IPS DF 4.7 (cell line): ENCODE measurements around the gene MBD3L2.
"Not testable (repeated sequence)": the region's sequence is repeated elsewhere in the genome, so short reads cannot be mapped to it uniquely, and the experiment has no call there.

Experiments used
- DNase-seq: peaks from one replicate; pipeline ENCODE4 v3.0.0-alpha.2; 2013; ENCODE audit warnings: low spot score; ENCODE audit errors: extremely low read depth

MBD3L2 gene

DNA sequence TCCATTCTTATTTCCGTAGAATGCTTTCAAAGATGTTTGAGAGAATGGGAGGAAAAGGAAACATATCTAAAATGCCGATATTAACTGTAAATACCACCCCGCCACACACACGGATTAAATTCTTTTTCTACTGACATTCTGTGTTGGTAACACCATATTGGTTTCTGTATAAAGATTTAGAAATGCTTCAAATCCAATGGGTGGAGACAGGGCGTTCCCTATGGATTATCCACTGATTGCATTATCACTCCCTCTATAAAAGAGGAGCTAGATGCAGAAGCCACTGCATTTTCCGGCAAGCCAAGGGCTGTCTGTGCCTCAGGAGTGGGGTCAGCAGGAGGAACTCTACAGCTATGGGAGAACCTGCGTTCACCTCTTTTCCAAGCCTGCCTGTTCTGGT lies at the start of gene MBD3L2:
Gene MBD3L2 (plus strand): TSS at position 301 of the 400 bp plus-strand sequence. CDS start 53 bp downstream, at position 354.
- DNase-seq, result not testable (repeated sequence)

DNA sequence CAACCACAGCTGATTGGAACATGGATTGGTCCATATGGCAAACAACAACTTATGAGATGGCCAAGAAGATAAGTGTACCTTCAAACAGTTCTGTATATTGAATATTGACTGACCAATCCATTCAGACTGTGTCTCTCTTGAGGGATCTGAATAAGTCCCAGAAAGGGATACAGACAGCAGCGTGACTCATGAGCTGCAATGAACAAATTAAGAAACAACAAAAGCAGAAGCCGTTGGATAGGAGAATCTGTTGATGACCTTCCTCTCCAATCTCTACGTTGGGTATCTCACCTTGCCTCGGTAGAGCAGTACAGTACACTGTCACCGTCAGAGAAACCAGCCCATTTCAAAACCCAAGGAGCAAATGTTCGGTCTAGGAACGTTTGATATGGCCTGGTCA lies 49.2 kb upstream of the MBD3L2 start:
- no peak for DNase-seq

DNA sequence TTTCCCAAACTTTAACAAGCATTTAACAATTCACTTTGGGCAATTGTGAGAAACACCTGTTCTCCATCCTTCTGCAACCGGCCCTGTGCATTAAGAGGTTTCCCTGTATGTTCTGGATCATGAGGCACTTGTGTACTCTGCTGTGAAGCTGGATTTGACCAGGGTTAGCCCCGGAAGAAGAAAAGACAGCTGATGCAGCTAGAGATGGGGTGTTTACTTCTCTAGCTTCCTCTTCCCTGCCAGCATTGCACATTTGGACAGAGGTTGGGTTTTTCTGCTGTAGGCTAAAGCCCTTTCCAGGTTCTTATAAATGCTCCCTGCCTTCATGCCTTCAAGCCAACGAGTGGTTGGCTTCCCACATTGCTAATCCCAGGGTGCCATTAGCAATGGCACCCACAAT lies 48.8 kb upstream of the MBD3L2 start:
- DNase-seq, result no peak

DNA sequence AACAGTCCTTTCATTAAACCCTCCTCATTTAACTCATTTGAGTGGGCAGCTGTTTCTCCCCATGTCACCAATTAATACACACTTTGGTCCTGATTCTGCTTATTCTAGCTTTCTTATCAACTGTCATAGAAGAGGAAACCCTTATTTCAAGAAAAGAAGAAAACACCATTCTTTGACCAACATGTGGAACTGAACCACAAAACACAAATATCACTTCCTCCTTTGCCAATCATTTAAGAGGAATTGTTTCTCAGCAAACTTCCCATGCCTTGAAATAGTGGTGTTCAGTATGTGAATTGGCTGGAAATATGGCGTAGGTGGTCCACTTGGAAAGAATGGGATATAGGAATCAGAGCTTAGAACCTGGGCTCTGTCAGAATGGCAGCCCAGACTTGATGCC lies 48.3 kb upstream of the MBD3L2 start:
- no peak for DNase-seq

DNA sequence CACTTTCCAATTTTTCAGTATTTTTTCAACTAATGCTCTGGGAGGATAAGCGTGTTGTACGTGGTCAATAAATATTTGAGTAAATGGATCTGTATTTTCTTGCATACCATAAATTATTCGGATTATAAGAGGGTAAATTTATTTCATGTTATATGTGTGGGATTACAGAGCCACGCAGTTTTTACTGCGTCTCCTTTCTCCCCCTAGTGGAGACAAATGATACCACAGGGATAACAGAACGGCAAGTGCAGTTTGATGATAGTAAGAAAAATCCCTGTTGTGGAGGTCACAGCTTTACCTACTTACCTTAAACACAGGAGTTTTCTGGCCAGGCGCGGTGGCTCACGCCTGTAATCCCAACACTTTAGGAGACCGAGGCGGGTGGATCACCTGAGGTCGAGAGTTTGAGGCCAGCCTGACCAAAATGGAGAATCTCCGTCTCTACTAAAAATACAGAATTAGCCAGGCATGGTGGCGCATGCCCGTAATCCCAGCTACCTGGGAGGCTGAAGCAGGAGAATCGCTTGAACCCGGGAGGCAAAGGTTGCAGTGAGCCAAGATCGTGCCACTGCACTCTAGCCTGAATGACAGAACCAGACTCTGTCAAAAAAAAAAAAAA lies 44.7 kb upstream of the MBD3L2 start:
- DNase-seq, result no peak

DNA sequence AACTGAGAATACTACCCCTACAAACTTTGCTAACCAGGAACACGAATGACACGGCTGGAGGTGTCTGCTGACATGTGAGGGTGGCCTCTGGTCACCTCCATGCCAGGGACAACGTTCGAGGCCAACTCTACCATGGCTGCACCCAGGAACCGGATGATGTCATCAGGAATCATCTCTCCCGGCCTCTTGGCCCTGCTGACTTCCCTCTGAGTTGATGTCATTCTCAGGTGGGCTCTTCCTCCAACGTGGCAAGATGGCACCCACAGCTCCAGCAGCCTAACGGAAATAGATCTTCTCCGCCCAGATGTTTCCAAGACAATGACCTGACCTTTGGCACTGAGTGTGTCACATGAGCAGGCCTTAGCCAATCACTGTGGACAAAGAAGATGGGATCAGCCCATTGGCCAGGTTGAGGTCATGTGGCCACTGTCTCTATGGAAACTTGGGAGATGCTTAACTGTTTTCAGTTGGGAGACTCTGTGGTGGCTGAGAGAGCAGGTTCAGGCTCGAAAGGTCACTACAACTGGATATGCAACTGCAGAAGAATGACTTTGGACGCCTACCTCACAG lies 42.9 kb upstream of the MBD3L2 start:
- DNase-seq, result no peak

DNA sequence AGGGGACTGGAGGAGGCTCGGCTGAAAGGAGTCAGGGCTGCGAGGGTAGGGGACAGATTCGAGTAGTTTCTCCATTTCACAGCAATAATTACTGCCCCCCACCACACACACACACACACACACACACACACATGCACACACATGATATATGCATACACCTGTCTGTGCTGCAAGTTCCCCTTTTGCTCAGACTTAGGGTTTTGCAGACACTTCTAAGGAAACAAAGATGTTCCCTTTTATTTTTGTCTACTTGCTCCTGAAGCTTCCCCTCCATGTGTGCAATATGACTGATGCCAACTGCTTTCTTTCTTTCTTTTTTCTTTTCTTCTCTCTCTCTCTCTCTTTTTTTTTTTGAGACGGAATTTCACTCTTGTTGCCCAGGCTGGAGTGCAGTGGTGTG lies 41.3 kb upstream of the MBD3L2 start:
- DNase-seq, result no peak

DNA sequence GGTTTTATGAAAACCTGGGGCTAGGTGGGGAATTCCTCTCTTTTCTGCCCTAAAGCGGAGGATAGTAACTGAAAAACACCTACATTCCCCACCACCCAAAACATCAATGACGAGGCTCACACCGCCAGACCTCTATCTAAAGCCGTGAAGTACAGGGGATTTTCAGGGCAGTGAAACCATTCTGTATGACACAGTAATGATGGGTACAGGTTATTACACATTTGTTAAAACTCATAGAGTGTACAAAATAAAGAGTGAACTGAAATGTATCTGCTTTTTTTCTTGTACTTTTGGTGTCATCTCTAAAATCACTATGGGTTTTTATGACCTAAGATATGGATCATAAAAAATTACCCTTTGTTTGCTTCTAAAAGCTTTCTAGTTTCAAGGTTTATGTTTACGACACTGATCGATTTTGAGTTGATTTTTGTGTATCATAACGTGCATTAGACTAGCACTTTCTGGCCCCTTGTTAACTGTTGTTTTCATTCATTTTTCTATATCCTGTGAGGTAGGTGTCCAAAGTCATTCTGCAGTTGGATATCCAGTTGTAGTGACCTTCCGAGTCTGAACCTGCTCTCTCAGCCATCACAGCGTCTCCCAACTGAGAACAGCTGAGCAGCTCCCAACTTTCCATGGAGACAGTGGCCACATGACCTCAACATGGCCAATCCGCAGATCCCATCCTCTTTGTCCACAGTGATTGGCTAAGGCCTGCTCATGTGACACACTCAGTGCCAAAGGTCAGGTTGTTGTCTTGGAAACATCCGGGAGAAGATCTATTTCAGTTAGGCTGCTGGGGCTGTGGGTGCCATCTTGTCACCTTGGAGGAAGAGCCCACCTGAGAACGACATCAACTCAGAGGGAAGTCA lies 38.2 kb upstream of the MBD3L2 start:
- no peak for DNase-seq

DNA sequence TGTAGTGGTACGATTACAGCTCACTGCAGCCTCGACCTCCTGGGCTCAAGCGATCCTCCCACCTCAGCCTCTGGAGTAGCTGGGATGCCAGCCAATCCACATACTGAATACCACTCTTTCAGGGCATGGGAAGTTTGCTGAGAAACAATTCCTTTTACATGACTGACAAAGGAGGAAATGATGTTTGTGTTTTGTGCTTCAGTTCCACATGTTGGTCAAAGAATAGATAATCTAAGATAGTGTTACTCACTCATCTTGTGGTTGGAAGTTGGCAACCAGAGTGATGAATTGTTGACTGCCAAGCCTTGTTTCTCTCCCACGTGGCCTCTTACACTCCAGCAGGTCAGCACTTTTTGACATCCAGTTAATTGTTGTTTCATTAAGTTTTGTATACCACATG lies 35.4 kb upstream of the MBD3L2 start:
- DNase-seq, result no peak

DNA sequence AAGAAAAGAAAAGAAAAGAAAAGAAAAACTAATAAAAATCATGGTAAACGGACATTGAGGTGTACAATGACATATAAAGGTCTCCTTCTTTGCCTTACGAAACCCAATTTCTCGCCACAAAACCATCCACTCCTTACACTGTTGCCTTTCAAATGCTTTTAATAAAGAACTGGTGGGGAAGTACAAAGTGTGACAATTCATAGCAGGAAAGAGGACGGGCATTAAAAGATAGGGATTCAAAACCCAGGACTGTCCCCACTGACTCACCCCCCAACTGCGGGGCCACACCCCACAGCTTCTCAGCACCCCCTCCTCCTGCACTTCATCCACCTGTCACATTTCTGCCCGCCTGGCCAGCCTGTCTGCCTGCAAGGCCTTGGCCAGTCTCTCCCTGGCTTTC lies 30.3 kb upstream of the MBD3L2 start:
- DNase-seq, result no peak

DNA sequence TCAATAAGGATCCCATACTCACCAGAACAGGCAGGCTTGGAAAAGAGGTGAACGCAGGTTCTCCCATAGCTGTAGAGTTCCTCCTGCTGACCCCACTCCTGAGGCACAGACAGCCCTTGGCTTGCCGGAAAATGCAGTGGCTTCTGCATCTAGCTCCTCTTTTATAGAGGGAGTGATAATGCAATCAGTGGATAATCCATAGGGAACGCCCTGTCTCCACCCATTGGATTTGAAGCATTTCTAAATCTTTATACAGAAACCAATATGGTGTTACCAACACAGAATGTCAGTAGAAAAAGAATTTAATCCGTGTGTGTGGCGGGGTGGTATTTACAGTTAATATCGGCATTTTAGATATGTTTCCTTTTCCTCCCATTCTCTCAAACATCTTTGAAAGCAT lies 27.8 kb upstream of the MBD3L2 start, which contains the start of gene MBD3L2B:
Gene MBD3L2B (minus strand): TSS at position 101 of the 400 bp plus-strand sequence. CDS start 34 bp downstream, at position 67.
- not testable (repeated sequence) for DNase-seq

DNA sequence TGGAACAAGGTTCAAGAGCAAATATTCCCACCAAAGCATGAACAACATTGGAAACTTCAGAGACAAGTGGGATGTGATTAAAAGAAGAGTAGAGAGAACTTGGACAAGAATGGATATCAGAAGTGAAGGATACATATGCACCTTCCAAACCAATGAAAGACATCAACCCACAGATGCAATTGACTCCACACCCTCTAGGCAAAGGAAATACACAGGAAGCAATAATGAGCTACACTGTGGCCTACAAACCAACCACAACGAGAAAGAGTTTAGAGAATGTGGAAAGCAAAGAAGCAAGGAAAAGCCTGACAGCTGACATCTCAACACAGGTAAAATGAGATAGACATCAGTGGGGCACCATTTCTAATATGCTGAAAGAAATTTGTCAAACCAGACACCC lies 20.3 kb upstream of the MBD3L2 start:
- not testable (repeated sequence) for DNase-seq

DNA sequence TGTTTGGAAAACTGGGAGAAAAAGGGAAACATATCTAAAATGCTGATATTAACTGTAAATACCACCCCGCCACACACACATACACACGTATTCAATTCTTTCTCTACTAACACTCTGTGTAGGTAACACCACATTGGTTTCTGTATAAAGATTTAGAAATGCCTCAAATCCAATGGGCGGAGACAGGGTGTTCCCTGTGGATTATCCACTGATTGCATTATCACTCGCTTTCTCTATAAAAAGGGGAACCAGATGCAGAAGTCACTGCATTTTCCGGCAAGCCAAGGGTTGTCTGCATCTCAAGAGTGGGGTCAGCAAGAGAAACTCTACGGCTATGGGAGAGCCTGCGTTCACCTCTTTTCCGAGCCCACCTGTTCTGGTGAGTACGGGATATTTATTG lies 18.8 kb upstream of the MBD3L2 start, which contains the start of gene MBD3L5:
Gene MBD3L5 (plus strand): TSS at position 301 of the 400 bp plus-strand sequence. CDS start 34 bp downstream, at position 335.
- not testable (repeated sequence) for DNase-seq

DNA sequence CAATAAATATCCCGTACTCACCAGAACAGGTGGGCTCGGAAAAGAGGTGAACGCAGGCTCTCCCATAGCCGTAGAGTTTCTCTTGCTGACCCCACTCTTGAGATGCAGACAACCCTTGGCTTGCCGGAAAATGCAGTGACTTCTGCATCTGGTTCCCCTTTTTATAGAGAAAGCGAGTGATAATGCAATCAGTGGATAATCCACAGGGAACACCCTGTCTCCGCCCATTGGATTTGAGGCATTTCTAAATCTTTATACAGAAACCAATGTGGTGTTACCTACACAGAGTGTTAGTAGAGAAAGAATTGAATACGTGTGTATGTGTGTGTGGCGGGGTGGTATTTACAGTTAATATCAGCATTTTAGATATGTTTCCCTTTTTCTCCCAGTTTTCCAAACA lies 9.0 kb upstream of the MBD3L2 start, which contains the start of gene MBD3L4:
Gene MBD3L4 (minus strand): TSS at position 101 of the 400 bp plus-strand sequence. CDS start 35 bp downstream, at position 66.
- not testable (repeated sequence) for DNase-seq

DNA sequence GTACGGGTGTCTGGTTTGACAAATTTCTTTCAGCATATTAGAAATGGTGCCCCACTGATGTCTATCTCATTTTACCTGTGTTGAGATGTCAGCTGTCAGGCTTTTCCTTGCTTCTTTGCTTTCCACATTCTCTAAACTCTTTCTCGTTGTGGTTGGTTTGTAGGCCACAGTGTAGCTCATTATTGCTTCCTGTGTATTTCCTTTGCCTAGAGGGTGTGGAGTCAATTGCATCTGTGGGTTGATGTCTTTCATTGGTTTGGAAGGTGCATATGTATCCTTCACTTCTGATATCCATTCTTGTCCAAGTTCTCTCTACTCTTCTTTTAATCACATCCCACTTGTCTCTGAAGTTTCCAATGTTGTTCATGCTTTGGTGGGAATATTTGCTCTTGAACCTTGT lies 7.6 kb upstream of the MBD3L2 start:
- DNase-seq, result not testable (repeated sequence)

DNA sequence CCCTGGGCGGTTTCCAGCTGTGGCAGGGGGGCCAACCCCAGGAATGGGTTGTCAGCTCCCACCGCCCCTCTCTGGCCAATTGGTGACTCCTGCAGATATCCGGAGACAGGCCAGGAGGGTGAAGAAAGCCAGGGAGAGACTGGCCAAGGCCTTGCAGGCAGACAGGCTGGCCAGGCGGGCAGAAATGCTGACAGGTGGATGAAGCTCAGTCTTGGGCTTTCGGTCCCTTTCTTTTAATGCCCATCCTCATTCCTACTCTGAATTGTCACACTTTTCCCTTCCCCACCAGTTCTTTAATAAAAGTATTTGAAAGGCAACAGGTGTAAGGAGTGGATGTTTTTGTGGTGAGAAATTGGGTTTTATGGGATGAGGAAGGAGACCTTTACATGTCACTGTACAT lies 2.3 kb downstream of the MBD3L2 start:
- DNase-seq, result not testable (repeated sequence)

DNA sequence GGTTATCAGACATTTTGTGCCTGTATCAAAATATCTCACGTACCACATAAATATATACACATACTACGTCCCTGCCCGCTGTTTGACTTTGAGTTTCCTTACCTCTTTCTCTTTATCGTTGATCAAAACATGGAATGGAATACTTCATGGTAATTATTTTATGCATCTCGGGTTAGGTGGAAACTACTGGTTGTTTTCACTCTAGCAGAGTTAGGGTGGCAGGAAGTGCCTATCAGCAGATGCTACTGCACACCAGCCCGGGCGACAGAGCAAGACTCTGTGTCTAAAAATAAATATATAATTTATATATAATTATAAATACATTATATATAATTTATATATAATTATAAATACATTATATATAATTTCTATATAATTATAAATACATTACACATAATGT lies 3.8 kb downstream of the MBD3L2 start:
- DNase-seq, result not testable (repeated sequence)

DNA sequence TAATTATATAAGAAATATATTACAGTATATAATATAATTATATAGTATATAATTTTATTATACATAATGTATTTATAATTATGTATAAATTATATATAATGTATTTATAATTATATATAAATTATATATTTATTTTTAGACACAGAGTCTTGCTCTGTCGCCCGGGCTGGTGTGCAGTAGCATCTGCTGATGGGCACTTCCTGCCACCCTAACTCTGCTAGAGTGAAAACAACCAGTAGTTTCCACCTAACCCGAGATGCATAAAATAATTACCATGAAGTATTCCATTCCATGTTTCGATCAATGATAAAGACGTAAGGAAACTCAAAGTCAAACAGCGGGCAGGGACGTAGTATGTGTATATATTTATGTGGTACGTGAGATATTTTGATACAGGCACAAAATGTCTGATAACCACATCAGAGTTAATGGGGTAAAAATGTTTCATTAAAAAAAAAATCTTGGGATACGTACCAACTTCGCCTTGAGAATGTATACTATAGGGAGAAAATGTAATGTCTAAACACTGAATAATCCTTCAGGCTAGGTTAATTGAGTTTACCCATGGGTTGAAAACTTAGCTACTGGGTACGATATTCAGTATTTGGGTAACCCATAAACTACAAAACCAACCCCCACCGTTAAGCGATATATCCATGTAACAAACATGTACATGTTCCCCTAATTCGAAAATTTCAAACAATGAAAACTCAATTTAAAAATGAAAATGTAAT lies 5.7 kb downstream of the MBD3L2 start:
- not testable (repeated sequence) for DNase-seq

DNA sequence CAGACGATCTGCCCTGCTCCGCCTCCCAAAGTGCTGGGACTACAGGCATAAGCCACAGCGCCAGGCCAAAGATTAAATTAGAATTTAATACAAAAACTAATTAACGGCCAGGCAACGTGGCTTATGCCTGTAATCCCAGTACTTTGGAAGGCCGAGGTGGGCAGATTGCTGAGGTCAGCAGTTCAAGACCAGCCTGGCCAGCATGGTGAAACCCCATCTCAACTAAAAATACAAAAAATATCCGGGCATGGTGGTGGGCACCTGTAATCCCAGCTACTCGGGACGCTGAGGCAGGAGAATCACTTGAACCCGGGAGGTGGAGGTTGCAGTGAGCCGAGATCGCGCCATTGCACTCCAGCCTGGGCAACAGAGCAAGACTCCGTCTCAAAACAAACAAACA lies 6.6 kb downstream of the MBD3L2 start:
- DNase-seq, result not testable (repeated sequence)

DNA sequence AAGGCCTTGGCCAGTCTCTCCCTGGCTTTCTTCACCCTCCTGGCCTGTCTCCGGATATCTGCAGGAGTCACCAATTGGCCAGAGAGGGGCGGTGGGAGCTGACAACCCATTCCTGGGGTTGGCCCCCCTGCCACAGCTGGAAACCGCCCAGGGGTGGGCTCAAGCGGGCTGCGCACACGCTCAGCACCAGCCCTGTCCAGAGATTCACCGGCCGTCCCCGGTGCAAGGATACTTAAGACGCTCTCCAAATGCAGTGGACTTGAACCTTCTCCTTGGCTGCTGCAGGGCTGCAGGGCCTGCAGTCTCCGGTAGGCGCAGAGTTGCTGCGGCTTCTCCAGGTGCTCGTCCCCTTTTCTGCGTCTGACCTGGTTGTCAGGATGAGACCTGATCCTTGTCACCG lies 7.2 kb downstream of the MBD3L2 start:
- DNase-seq, result not testable (repeated sequence)

DNA sequence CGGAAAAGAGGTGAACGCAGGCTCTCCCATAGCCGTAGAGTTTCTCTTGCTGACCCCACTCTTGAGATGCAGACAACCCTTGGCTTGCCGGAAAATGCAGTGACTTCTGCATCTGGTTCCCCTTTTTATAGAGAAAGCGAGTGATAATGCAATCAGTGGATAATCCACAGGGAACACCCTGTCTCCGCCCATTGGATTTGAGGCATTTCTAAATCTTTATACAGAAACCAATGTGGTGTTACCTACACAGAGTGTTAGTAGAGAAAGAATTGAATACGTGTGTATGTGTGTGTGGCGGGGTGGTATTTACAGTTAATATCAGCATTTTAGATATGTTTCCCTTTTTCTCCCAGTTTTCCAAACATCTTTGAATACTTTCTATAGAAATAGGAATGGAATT lies 9.5 kb downstream of the MBD3L2 start, which contains the start of gene MBD3L3:
Gene MBD3L3 (minus strand): TSS at position 101 of the 400 bp plus-strand sequence. CDS start 71 bp downstream, at position 30.
- not testable (repeated sequence) for DNase-seq
